GM21723 (cell line): Measurements from ENCODE around the gene PTPRQ.

Experiments used
- ATAC-seq: cut with Tn5 transposase; IDR thresholded peaks from one replicate; pipeline ENCODE4 v1.9.1; 2021; ENCODE audit warnings: mild to moderate bottlenecking, moderate library complexity; ENCODE audit not compliant: unreplicated experiment

Gene PTPRQ

DNA sequence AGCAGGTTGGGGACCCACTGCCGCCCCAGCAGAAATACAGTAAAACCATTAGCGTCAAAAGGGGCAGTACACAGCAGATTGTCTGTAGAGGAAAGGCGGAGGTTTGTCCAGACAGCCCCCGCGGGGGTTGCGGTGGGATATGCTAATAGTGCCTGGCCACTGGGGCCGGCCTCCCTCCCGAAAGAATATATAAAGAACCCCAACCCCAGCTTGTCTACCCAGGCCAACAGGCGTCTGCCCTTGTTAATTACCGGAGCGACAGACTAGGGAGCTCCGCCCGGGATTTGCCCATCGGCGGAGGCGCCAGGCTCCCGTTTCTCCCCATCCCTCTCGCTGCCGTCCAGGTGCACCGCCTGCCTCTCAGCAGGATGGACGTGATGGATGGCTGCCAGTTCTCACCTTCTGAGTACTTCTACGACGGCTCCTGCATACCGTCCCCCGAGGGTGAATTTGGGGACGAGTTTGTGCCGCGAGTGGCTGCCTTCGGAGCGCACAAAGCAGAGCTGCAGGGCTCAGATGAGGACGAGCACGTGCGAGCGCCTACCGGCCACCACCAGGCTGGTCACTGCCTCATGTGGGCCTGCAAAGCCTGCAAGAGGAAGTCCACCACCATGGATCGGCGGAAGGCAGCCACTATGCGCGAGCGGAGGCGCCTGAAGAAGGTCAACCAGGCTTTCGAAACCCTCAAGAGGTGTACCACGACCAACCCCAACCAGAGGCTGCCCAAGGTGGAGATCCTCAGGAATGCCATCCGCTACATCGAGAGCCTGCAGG, 272.8 kb downstream of the PTPRQ start, which contains the start of gene MYF5:
Gene MYF5 (plus strand): TSS at position 217 of the 774 bp plus-strand sequence. CDS start 152 bp downstream, at position 369.
- ATAC-seq: no peak

DNA sequence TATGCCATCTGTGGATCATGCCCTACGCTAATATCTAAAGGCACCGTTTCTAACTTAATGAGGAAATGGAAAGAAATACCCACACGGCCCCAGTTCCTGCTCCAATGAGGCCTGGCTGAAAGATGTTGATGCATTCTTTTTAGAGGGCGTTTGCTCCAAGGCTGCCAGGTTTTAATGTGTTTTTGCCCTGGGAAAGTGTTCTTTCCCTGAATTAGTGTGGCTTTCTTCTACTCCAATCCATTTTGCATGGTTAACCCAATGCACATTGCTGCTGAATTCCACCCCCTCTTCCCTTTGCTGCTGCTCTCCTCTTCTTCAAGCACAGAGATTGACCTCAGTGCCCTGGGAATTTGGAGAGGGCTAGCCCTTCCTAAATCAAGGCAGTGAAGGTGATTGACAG, 273.8 kb downstream of the PTPRQ start:
- ATAC-seq: no peak

DNA sequence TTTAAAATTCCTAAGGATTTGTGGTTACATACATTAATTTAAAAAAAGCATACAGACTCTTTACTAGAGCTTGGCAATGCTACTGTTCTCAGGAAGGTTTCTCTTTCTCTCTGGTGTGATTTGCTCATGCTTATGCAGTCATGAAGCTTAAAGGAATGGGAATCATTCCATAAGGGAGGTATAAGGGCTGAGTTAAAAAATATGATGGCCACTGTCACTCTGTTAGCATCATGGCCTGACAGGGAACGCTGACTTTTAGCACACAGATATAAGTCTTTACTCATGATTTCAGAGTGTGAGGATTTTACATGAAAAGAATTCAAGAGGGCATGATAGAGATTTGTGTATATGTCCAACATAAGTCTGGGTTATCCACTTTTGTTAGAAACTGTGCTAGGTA, 276.5 kb downstream of the PTPRQ start:
- ATAC-seq: no peak

DNA sequence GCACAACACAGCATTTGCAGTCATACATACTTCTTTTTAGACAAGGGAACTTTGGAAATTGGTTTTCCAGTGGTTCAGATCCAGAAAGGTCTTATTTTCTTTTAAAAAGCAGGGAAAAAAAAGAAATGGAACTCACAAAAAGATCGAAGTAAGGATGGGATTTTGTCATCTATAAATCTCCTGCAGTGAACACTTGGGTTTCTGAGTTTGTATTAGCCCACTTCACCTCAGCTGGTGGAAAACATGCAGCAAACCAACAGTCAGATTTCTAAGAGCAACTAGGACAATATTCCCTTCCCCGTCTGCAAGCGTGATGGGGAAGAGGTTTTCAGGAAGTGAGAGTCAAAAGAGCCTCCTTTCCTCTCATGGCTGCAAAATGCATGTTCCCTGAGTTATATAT, 277.3 kb downstream of the PTPRQ start:
- ATAC-seq: no peak
